Measurements from ENCODE around the gene NCOA7.

- TF ChIP-seq CTCF (conservative IDR thresholded peaks at IDR 0.05): no peak
- TF ChIP-seq EZH2 (IDR thresholded peaks at IDR 0.05; ENCODE audit: low read depth): no peak
These were observed 123.1 kb downstream of the NCOA7 start for GRCh38 chr6:125913864-125914351.

All from PC-9 (cell line).